Karpas-422 (cell line): ENCODE results near the gene TSPAN9. TPM values are rescaled to one million over a fixed set of nuclear protein-coding genes. Genes with fewer than 3 reads are reported as not detected.

ENCODE experiments used
- DNase-seq: peaks from one replicate; pipeline ENCODE4 v3.0.0-alpha.2; 2015
- H2AFZ ChIP-seq: fragments of 200-600 bp; sonication (generic); 2 replicates; pipeline ENCODE4 v1.6.1; 2014; ENCODE audit warnings: antibody characterized with exemption, low read length, mixed read lengths
- H3K27ac ChIP-seq: fragments of 200-600 bp; sonication (generic); 2 replicates; pipeline ENCODE4 v1.5.1; 2014; ENCODE audit warnings: mild to moderate bottlenecking, low read length, moderate library complexity
- H3K27me3 ChIP-seq: fragments of 200-600 bp; sonication (generic); 2 replicates; pipeline ENCODE4 v1.6.1; 2014; ENCODE audit warnings: low read length, mixed read lengths
- H3K36me3 ChIP-seq: fragments of 200-600 bp; sonication (generic); 2 replicates; pipeline ENCODE4 v1.6.1; 2014; ENCODE audit warnings: low read length, mixed read lengths; ENCODE audit not compliant: insufficient read depth
- H3K4me1 ChIP-seq: fragments of 200-600 bp; sonication (generic); 2 replicates; pipeline ENCODE4 v1.6.1; 2014; ENCODE audit warnings: mild to moderate bottlenecking, low read length, mixed read lengths
- H3K4me2 ChIP-seq: fragments of 200-600 bp; sonication (generic); 2 replicates; pipeline ENCODE4 v1.6.1; 2014; ENCODE audit warnings: low read length, low read depth, mild to moderate bottlenecking; ENCODE audit not compliant: poor library complexity, severe bottlenecking
- H3K4me3 ChIP-seq: fragments of 200-600 bp; sonication (generic); 2 replicates; pipeline ENCODE4 v1.5.1; 2014; ENCODE audit warnings: mild to moderate bottlenecking, antibody characterized with exemption, low read length, mixed read lengths
- H3K79me2 ChIP-seq: fragments of 200-600 bp; sonication (generic); 2 replicates; pipeline ENCODE4 v1.6.1; 2014; ENCODE audit warnings: mild to moderate bottlenecking, low read length, mixed read lengths
- H3K9ac ChIP-seq: fragments of 200-600 bp; sonication (generic); 2 replicates; pipeline ENCODE4 v1.6.0; 2014; ENCODE audit warnings: low read length
- H3K9me2 ChIP-seq: fragments of 200-600 bp; sonication (generic), shearing (Covaris generic); replicated peaks from 2 replicates; pipeline ENCODE4 v1.6.0; 2014; ENCODE audit warnings: mild to moderate bottlenecking, low read length, moderate library complexity; ENCODE audit not compliant: insufficient read depth
- H3K9me3 ChIP-seq: fragments of 300-700, 200-600 bp; sonication (generic); 2 replicates; pipeline ENCODE4 v1.6.1; 2014; ENCODE audit warnings: low read length, mixed read lengths
- H4K20me1 ChIP-seq: fragments of 200-600 bp; sonication (generic); 2 replicates; pipeline ENCODE4 v1.6.1; 2014; ENCODE audit warnings: mild to moderate bottlenecking, antibody characterized with exemption, low read length, low read depth; ENCODE audit not compliant: insufficient read depth
- total RNA-seq: library from RNA; depleted of rRNA; stranded (reverse); fragments of >200 nt; shearing (Covaris generic); gene quantifications from 2 replicates; pipeline ENCODE4 v1.2.3, GENCODE V29; 2014; ENCODE audit warnings: low replicate concordance

The TSPAN9 gene
- total RNA-seq, 1 experiment from 2014 or later, result 2.0 TPM

- Histone ChIP-seq H3K36me3 (no peaks in the 10 kb centered on the region), H3K79me2 (no peaks in the 10 kb centered on the region), H3K9ac (no peak overlapping the region), H4K20me1 (no peaks in the 10 kb centered on the region), H3K4me3 (no peak overlapping the region), H3K4me2 (no peak overlapping the region), H3K27me3 (no peaks in the 10 kb centered on the region), H3K4me1 (no peaks in the 10 kb centered on the region), H3K27ac (no peak overlapping the region), H3K9me3 (no peaks in the 10 kb centered on the region), H2AFZ (no peak overlapping the region), H3K9me2 (no peaks in the 10 kb centered on the region)
- DNase-seq, result no peak
Observed at GRCh38 chr12:3137814-3138445, 60.8 kb downstream of the TSPAN9 start.

- no peak overlapping the region for H3K4me2 ChIP-seq
- no peaks in the 10 kb centered on the region for H3K9me3 ChIP-seq
Observed at GRCh38 chr12:3138941-3139511, 61.8 kb downstream of the TSPAN9 start.

GRCh38 chr12:3139760-3140159 lies 62.6 kb downstream of the TSPAN9 start:
- no peaks in the 10 kb centered on the region for H3K9me2 ChIP-seq
- no peak overlapping the region for H3K9ac ChIP-seq
- no peak overlapping the region for H3K4me3 ChIP-seq
- H2AFZ ChIP-seq, result no peak overlapping the region
- no peaks in the 10 kb centered on the region for H3K4me1 ChIP-seq
- H3K79me2 ChIP-seq, result no peaks in the 10 kb centered on the region
- no peaks in the 10 kb centered on the region for H3K27me3 ChIP-seq
- DNase-seq, result no peak
- no peak overlapping the region for H3K27ac ChIP-seq
- H4K20me1 ChIP-seq, result no peaks in the 10 kb centered on the region
- no peaks in the 10 kb centered on the region for H3K36me3 ChIP-seq
- no peaks in the 10 kb centered on the region for H3K9me3 ChIP-seq
- no peak overlapping the region for H3K4me2 ChIP-seq

More at GRCh38 chr12:3138941-3139511, 61.8 kb downstream of the TSPAN9 start:
- Histone ChIP-seq H2AFZ (no peak overlapping the region), H3K36me3 (no peaks in the 10 kb centered on the region), H4K20me1 (no peaks in the 10 kb centered on the region), H3K27ac (no peak overlapping the region), H3K27me3 (no peaks in the 10 kb centered on the region), H3K79me2 (no peaks in the 10 kb centered on the region), H3K9ac (no peak overlapping the region), H3K4me3 (no peak overlapping the region), H3K9me2 (no peaks in the 10 kb centered on the region), H3K4me1 (no peaks in the 10 kb centered on the region)
- no peak for DNase-seq

- Histone ChIP-seq H4K20me1 (no peaks in the 10 kb centered on the region), H3K4me2 (no peak overlapping the region), H3K9ac (no peak overlapping the region), H3K9me2 (no peaks in the 10 kb centered on the region), H3K27ac (no peak overlapping the region), H3K36me3 (no peaks in the 10 kb centered on the region), H3K27me3 (no peaks in the 10 kb centered on the region), H3K79me2 (no peaks in the 10 kb centered on the region), H2AFZ (no peak overlapping the region), H3K4me3 (no peak overlapping the region), H3K9me3 (no peaks in the 10 kb centered on the region), H3K4me1 (no peaks in the 10 kb centered on the region)
- DNase-seq, result no peak
Observed at GRCh38 chr12:3140284-3140683, 63.1 kb downstream of the TSPAN9 start.

GRCh38 chr12:3141339-3142321 lies 64.5 kb downstream of the TSPAN9 start:
- H3K36me3 ChIP-seq, result no peaks in the 10 kb centered on the region
- no peaks in the 10 kb centered on the region for H3K27me3 ChIP-seq
- H2AFZ ChIP-seq, result no peak overlapping the region
- no peaks in the 10 kb centered on the region for H3K79me2 ChIP-seq
- H3K9me3 ChIP-seq, result no peaks in the 10 kb centered on the region
- H3K4me2 ChIP-seq, result no peak overlapping the region
- no peak overlapping the region for H3K4me3 ChIP-seq
- no peak overlapping the region for H3K27ac ChIP-seq
- no peak for DNase-seq
- H3K9me2 ChIP-seq, result no peaks in the 10 kb centered on the region
- H3K4me1 ChIP-seq, result no peaks in the 10 kb centered on the region
- no peak overlapping the region for H3K9ac ChIP-seq
- H4K20me1 ChIP-seq, result no peaks in the 10 kb centered on the region

GRCh38 chr12:3142386-3142785 lies 65.2 kb downstream of the TSPAN9 start:
- Histone ChIP-seq H3K9me3 (no peaks in the 10 kb centered on the region), H3K4me3 (no peak overlapping the region), H2AFZ (no peak overlapping the region), H3K27me3 (no peaks in the 10 kb centered on the region), H4K20me1 (no peaks in the 10 kb centered on the region), H3K4me2 (no peak overlapping the region), H3K9ac (no peak overlapping the region), H3K27ac (no peak overlapping the region), H3K4me1 (no peaks in the 10 kb centered on the region), H3K36me3 (no peaks in the 10 kb centered on the region), H3K9me2 (no peaks in the 10 kb centered on the region), H3K79me2 (no peaks in the 10 kb centered on the region)
- no peak for DNase-seq

GRCh38 chr12:3144495-3144894 lies 67.3 kb downstream of the TSPAN9 start:
- Histone ChIP-seq H3K36me3 (no peaks in the 10 kb centered on the region), H3K79me2 (no peaks in the 10 kb centered on the region)

GRCh38 chr12:3145033-3145432 lies 67.9 kb downstream of the TSPAN9 start:
- H3K4me3 ChIP-seq, result no peak overlapping the region
- no peak overlapping the region for H2AFZ ChIP-seq
- H3K4me1 ChIP-seq, result no peaks in the 10 kb centered on the region
- H3K9ac ChIP-seq, result no peak overlapping the region
- H3K9me2 ChIP-seq, result no peaks in the 10 kb centered on the region
- no peak overlapping the region for H3K4me2 ChIP-seq
- DNase-seq, result no peak
- H3K9me3 ChIP-seq, result no peaks in the 10 kb centered on the region
- H3K27ac ChIP-seq, result no peak overlapping the region
- no peaks in the 10 kb centered on the region for H3K27me3 ChIP-seq
- H4K20me1 ChIP-seq, result no peaks in the 10 kb centered on the region
- H3K36me3 ChIP-seq, result no peaks in the 10 kb centered on the region
- no peaks in the 10 kb centered on the region for H3K79me2 ChIP-seq

More at GRCh38 chr12:3144495-3144894, 67.3 kb downstream of the TSPAN9 start:
- Histone ChIP-seq H3K4me2 (no peak overlapping the region), H3K4me1 (no peaks in the 10 kb centered on the region), H2AFZ (no peak overlapping the region), H3K9ac (no peak overlapping the region), H3K9me2 (no peaks in the 10 kb centered on the region), H3K27me3 (no peaks in the 10 kb centered on the region), H4K20me1 (no peaks in the 10 kb centered on the region), H3K4me3 (no peak overlapping the region), H3K9me3 (no peaks in the 10 kb centered on the region), H3K27ac (no peak overlapping the region)
- no peak for DNase-seq
